Type B pancreatic cell (in vitro differentiated cells): ENCODE data around the gene MRPL43. TPM values are rescaled to one million over a fixed set of nuclear protein-coding genes. Genes with fewer than 3 reads are reported as not detected.

Experiments used
- DNase-seq: peaks from one replicate; pipeline ENCODE4 v3.0.0; 2021; ENCODE audit warnings: mixed read lengths; ENCODE audit not compliant: unreplicated experiment; ENCODE audit errors: extremely low spot score
- H3K27ac Mint-ChIP-seq: 2 replicates; pipeline ENCODE4 v1.8.0; 2021; ENCODE audit warnings: mild to moderate bottlenecking, mixed read lengths
- H3K27me3 Mint-ChIP-seq: 2 replicates; pipeline ENCODE4 v1.8.0; 2021; ENCODE audit warnings: mixed read lengths
- H3K36me3 Mint-ChIP-seq: 2 replicates; pipeline ENCODE4 v1.8.0; 2021; ENCODE audit warnings: mixed read lengths
- H3K4me1 Mint-ChIP-seq: one replicate; pipeline ENCODE4 v1.8.0; 2021; ENCODE audit warnings: mixed read lengths; ENCODE audit not compliant: unreplicated experiment
- H3K4me3 Mint-ChIP-seq: 2 replicates; pipeline ENCODE4 v1.8.0; 2021; ENCODE audit warnings: mild to moderate bottlenecking, mixed read lengths
- H3K9me3 Mint-ChIP-seq: 2 replicates; pipeline ENCODE4 v1.8.0; 2021; ENCODE audit warnings: mixed read lengths
- total RNA-seq: library from RNA; stranded (reverse); gene quantifications from 2 replicates; pipeline ENCODE4 v1.2.1, GENCODE V29; 2021; ENCODE audit warnings: low replicate concordance
- TF ChIP-seq, protein P1 (sequence below): fragments of 200-600 bp; sonication (generic); conservative IDR thresholded peaks from 2 replicates; pipeline ENCODE4 v1.5.0; 2021; ENCODE audit warnings: antibody characterized with exemption, mild to moderate bottlenecking

MRPL43 gene
- total RNA-seq, 1 donor from 2014 or later = 74.2 TPM

DNA sequence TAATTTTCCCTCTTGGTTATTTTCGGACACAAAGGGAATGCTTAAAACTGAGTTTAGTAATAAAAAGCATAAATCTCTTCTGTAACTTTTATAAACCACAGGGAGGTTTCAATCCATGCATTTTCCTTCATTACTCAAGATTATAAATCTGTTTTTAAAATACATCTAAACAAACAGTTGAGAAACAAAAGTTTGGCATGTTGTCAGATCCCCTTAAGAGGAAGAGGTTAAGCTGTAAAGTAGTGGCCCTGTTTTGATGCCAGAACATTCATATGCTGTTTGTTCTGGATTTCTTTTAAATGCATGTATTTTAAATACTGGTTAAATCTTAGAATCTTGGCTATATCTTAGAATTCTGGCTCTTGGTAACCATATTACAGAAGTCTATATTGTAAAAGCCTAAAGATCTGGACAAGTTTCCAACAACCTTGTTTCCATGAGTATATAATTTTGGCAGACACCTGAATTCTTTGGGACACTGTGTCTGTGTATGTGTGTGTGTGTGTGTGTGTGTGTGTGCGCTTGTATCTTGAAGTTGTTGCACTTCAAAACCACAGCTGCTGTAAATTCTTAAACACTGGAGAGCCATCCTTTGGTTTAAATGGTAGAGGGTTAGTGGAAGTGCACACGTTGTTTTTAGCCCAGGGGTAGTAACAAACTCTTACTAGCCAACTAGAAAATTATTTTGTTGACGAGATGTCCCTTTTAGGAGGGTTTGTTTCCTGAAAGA lies 24.8 kb downstream of the MRPL43 start:
- TF ChIP-seq, protein P1, sequence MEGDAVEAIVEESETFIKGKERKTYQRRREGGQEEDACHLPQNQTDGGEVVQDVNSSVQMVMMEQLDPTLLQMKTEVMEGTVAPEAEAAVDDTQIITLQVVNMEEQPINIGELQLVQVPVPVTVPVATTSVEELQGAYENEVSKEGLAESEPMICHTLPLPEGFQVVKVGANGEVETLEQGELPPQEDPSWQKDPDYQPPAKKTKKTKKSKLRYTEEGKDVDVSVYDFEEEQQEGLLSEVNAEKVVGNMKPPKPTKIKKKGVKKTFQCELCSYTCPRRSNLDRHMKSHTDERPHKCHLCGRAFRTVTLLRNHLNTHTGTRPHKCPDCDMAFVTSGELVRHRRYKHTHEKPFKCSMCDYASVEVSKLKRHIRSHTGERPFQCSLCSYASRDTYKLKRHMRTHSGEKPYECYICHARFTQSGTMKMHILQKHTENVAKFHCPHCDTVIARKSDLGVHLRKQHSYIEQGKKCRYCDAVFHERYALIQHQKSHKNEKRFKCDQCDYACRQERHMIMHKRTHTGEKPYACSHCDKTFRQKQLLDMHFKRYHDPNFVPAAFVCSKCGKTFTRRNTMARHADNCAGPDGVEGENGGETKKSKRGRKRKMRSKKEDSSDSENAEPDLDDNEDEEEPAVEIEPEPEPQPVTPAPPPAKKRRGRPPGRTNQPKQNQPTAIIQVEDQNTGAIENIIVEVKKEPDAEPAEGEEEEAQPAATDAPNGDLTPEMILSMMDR = no peak
- no peak for DNase-seq
- Mint-ChIP-seq H3K36me3 (peaks cover 23% of the 10 kb centered on the region), H3K27me3 (no peaks in the 10 kb centered on the region), H3K9me3 (no peaks in the 10 kb centered on the region), H3K4me1 (peaks cover 3% of the 10 kb centered on the region), H3K27ac (no peak overlapping the region), H3K4me3 (no peak overlapping the region)

DNA sequence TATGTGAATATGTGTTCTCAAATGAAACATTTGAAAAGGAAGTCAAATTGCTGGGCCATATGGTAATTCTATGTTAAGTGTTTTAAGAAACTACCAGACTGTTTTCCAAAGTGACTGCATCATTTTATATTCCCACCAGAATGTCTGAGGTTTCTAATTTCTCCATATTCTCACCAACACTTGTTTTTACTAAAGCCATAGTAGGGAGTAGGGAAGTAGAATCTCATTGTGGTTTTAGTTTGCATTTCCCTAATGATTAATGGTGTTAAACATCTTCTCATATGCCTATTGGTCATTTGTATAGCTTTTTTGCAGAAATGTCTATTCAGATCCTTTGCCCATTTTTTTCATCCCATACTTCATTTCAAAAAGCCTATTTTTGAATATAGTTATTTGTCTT lies 27.0 kb downstream of the MRPL43 start:
- no peak for DNase-seq
- Mint-ChIP-seq H3K27ac (no peak overlapping the region), H3K4me3 (no peak overlapping the region), H3K9me3 (no peaks in the 10 kb centered on the region), H3K36me3 (peaks cover 26% of the 10 kb centered on the region), H3K27me3 (no peaks in the 10 kb centered on the region), H3K4me1 (no peaks in the 10 kb centered on the region)
- TF ChIP-seq, protein P1 = no peak

DNA sequence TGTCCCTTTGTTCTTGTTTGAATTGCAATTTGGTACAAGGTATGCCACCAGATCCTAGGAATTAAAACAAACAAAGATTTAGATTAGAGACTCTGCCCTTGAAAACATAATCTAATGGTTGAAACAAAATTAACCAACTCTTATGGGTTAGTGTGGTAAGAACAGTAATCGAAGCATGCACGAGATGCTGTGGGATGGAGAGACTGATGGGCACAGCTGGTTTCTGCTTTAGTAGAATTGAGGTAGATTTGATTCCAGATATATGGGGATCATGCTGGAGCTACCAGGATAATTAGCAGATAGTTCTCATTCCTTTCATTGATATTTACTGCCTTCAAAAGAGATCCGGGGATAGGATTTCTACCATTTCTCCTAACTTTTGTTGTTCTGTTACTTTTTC lies 38.4 kb downstream of the MRPL43 start:
- DNase-seq = no peak
- Mint-ChIP-seq H3K4me1 (no peaks in the 10 kb centered on the region), H3K9me3 (no peaks in the 10 kb centered on the region), H3K4me3 (no peak overlapping the region), H3K36me3 (peaks cover 8% of the 10 kb centered on the region), H3K27me3 (no peaks in the 10 kb centered on the region), H3K27ac (no peak overlapping the region)
- TF ChIP-seq, protein P1 = no peak

DNA sequence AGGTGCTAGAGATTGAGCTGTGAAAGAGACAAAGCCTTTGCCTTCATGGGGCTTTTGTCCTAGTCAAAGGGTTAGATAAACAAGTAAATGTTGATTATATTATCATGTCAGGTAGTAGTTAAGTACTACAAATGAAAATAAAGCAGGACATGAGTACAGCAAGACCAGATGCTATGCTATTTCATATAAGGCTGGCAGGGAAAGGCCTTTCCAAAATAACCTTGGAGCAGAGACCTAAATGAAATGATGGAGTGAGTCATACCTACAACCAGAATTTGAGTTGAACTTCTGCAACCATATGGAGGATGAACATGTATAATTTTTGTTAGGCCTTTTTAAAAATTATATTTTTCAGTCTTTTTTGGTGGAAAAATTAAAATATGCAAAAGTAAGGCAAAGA lies 41.5 kb downstream of the MRPL43 start:
- Mint-ChIP-seq H3K36me3 (peaks cover 20% of the 10 kb centered on the region), H3K9me3 (no peaks in the 10 kb centered on the region), H3K4me1 (no peaks in the 10 kb centered on the region), H3K27ac (no peak overlapping the region), H3K4me3 (no peak overlapping the region), H3K27me3 (no peaks in the 10 kb centered on the region)
- TF ChIP-seq, protein P1 = no peak
- no peak for DNase-seq

DNA sequence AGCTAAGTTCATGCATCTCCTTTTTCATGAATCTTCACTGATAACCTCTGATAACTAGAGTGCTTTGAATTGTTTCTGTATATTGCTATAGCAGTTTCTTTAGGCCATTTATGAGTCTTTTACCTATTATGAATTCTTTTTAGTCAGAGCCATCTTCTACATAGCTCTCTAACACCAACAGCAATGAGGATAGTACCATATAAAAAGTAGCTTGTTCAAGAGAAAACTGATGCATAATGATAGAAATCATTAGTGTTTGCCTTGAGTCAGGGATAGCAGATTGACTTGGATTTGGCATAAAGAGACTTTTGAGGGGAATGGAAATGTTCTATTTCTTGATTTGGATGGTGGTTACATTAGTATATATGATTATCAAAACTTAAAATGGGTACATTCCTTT lies 43.8 kb downstream of the MRPL43 start:
- no peaks in the 10 kb centered on the region for H3K9me3 Mint-ChIP-seq
- H3K27ac Mint-ChIP-seq = no peak overlapping the region
- H3K4me1 Mint-ChIP-seq = no peaks in the 10 kb centered on the region
- TF ChIP-seq, protein P1 = no peak
- DNase-seq = no peak
- H3K36me3 Mint-ChIP-seq = peaks cover 23% of the 10 kb centered on the region
- no peak overlapping the region for H3K4me3 Mint-ChIP-seq
- no peaks in the 10 kb centered on the region for H3K27me3 Mint-ChIP-seq
